Liver (tissue), 3 donors: ENCODE data around the gene RNF151.

Experiments used
- CTCF ChIP-seq: fragments of 150-350 bp; IDR thresholded peaks from 2 replicates; pipeline ENCODE4 v1.5.1; 2017; ENCODE audit warnings: improper control_type of control experiment, low read depth, low read length; ENCODE audit not compliant: missing input control
- TAF1 ChIP-seq: conservative IDR thresholded peaks from 2 replicates; pipeline ENCODE4 v1.6.1; 2016; ENCODE audit warnings: antibody characterized with exemption, mild to moderate bottlenecking
- donor health status: healthy.
- donor health status: healthy.

GRCh38 chr16:2004795-2005517 lies 38.3 kb downstream of the RNF151 start:
- TF ChIP-seq TAF1 (no peak), CTCF (no peak)
